GM18873 (cell line): ENCODE results near the gene CD86.
A peak's percentile ranks its signal among the peaks of the same experiment; 100 is the strongest.
"Not testable (repeated sequence)": the region's sequence is repeated elsewhere in the genome, so short reads cannot be mapped to it uniquely, and the experiment has no call there.

ENCODE experiments used
- ATAC-seq: cut with Tn5 transposase; IDR thresholded peaks from one replicate; pipeline ENCODE4 v1.9.1; 2021; ENCODE audit warnings: mild to moderate bottlenecking, moderate library complexity, moderate number of reproducible peaks; ENCODE audit not compliant: unreplicated experiment, low FRiP score

CD86 gene

DNA sequence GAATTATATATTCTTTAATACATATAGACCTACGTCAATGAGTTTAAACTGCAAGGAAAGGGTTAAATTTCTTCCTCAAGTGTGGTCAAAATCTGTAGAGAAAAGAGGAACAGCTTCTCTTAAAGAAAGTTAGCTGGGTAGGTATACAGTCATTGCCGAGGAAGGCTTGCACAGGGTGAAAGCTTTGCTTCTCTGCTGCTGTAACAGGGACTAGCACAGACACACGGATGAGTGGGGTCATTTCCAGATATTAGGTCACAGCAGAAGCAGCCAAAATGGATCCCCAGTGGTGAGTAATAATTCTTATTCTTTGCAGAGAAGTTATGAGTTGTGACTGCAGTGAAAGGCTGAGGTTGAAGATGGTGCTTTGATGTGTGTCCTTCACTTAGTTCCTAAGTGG lies at the start of gene CD86:
TSS of gene CD86 (plus strand) at position 148 of the 400 bp plus-strand sequence. CDS start at position 276, 128 bp downstream.
- ATAC-seq, result peak; percentile 90

DNA sequence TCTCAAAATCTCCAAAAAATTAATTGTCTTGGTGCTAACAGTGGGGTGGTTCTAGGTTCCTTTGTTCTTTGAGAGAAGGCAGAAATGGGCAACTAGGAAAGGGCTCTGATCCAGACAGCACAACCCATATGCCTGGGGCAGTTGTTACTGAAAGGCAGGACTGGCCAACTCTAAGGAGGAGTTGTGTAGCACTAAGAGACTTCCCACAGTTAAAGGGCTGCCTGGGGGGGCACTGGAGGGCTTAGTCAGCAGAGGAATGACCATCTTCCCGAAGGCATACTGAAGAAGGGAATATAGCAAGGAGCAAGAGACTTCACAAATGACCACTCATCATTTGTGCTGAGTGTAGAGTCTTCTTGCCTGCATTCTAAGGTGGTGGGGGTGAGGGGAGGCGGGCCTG lies 48.9 kb upstream of the CD86 start:
- ATAC-seq, result no peak

DNA sequence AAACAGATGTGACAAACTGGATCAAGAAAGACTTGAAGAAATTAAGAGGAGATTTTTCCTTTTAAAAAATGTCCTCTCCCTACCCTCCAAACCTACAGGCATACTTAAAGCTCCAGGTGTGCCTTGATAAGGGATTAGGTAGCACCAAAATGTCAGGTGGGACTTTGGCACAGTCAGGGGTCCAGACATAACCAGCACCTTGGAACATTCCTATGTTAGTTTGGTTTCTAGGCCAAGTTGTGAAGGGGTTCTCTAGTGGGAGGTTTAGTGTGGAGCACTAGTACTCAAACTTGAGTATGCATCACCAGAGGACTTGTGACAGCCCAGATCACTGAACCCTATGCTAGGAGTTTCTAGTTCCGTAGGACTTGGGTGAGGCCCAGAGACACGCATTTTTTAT lies 47.0 kb upstream of the CD86 start:
- ATAC-seq, result no peak

DNA sequence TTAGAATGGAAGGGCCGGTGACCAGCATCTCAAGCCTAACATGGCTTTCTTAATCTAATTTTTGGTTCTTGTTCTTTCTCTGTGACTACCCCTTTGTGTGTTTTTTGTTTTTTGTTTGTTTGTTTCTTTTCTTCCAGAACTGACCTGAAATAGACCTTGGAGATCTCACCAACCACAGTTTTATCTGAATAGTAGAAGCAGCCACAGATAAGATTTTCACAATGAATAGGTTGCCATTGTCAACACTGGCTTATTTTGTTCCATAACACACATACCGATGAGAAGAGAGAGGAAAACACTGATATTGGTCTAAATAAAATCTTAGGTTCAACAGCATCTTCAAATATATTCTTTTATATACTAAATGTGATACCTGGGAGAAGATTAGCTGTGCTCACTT lies 44.7 kb upstream of the CD86 start:
- no peak for ATAC-seq

DNA sequence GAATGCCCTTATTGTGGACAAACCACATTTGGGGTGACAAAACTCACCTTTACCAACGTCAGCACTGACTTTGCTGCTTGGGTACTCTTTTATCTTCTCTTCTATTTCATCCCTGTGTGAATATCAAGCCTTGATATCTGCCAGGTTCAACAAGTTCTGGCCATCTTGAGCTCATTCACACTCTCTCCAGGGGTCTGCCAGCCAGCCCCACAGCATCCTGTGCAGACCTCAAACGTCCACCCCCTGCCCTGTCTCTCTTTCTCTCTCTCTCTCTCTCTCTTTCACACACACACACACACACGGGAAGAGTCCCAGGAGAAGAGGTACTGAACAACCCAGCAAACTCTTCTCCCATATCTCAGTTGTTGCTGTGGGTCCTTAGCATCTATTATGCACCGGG lies 43.8 kb upstream of the CD86 start:
- ATAC-seq, result no peak

- ATAC-seq, result no peak
Measured at GRCh38 chr3:122012821-122013220, 42.3 kb upstream of the CD86 start.

- no peak for ATAC-seq
Measured at GRCh38 chr3:122013448-122013925, 41.7 kb upstream of the CD86 start.

- ATAC-seq, result peak; percentile 94
Measured at GRCh38 chr3:122014741-122015140, 40.4 kb upstream of the CD86 start.

DNA sequence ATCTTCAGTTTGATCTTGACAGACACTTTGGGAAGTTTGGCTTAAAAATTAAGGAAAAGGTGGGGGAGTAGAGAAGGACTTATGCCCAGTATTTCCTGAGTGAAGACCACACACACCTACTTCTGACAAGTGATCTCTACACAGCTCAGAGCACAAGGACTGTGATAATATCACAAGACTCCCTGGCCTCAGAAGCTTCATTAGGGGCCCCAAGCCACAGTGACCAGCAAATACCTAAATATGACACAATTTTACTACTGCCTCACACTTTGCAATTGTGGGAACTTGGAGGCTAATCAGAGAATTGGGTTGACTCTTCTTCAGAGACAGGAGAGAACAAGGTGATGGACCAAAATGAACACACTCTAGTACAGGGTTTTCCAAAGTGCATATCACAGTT lies 35.7 kb upstream of the CD86 start:
- no peak for ATAC-seq

DNA sequence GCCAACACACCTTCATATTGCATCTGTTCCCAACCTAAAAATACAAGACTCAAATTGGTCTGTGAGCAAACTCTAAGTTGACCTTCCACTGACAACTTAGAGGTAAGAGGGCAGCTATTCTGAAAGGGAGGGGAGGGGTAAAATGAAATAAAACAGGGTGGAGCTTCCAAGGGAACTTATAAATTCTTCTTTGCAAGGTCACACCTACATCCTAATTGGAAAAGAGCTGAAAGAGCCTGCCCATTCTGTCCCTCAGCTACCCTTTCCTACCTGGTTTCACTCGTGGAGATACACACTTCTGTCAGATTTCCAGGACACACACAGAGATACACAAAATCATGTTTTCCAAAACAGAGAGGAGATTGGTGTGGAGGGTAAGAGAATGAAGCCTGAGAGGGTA lies 34.1 kb upstream of the CD86 start:
- ATAC-seq, result no peak

DNA sequence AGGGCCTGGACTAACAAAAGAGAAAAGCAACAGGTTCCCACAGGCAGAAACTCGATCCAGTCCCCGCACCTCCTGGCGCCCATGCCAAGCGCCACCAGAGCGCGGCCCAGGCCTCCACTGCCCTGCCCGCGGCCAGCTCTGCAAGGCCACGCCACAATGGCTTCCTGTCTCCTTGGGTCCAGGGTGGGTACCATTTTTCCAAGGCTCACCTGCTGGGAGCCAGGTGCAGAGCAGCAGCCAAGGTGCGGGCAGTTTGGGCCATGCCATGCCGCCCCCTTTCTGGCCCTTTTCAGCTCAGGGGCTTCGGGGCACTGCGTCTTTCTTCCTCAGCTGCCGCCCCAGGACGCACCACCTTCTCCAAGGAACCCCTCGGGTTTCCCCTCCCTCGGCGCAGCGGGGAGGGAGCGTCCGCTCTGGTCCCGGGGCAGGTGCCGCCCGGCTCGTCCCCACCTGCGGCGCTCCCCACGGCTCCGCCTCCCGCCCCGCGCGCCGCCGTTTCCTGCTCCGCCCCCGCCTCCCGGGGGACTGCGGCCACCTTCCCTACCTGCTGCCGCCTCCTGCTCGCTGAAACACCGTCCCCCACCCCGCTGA lies 33.3 kb upstream of the CD86 start, which contains the start of gene ILDR1:
TSS of gene ILDR1 (minus strand) at position 437 of the 591 bp plus-strand sequence. CDS start at position 267, 170 bp downstream.
- no peak for ATAC-seq

DNA sequence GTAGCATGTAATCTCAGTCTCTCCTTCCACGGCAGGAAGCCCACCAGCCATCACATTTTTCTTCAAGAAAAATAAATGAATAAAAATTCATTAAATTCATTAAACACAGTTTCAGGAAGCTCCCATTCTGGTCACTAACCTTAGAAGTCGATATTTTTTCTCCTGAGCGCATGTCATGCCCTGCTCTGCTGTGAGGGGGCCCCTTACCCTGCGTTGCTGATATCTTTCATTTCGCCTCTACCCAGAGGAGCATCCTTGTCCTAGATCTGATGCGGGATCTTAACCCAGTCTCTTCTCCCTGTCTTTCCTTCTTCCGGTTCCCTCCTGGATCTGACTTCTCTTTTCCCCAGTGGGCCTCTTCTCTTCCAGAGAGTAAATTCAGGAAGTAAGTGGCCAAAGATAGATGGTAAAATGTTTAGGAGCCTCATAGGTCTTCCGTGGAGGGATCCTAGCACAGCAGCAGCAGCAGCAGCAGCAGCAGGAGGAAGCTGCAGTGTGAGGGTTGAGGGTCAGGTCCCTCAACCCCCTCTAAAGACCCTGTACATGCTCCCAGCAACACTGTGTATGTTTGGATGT lies 31.7 kb upstream of the CD86 start:
- ATAC-seq, result no peak

GRCh38 chr3:122024800-122025199 lies 30.4 kb upstream of the CD86 start:
- ATAC-seq, result no peak

- ATAC-seq, result peak; percentile 81
Measured at GRCh38 chr3:122025296-122025695, 29.9 kb upstream of the CD86 start.

- ATAC-seq, result peak; percentile 63
Measured at GRCh38 chr3:122030381-122031122, 24.6 kb upstream of the CD86 start.

- ATAC-seq, result peak; percentile 44
Measured at GRCh38 chr3:122031123-122031468, 24.1 kb upstream of the CD86 start.

- ATAC-seq, result no peak
Measured at GRCh38 chr3:122032531-122032930, 22.6 kb upstream of the CD86 start.

DNA sequence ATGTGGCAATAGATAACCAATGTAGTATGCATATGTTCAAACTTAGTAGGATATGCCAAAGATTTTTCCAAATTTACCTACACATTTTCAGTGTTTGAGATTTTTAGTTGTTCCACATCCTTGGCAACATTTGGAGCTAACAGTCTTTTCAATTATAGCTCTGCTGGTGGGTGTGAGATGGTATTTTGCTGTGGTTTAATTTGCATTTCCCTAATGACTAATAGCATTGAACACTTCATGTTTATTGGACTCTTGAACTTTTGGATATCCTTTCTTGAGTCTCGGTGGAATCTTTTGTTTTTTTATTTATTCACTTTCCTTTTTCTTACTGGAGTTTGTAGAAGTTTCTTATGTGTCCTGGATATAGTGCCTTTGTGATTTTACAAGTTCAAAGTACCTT lies 22.1 kb upstream of the CD86 start:
- ATAC-seq, result no peak

DNA sequence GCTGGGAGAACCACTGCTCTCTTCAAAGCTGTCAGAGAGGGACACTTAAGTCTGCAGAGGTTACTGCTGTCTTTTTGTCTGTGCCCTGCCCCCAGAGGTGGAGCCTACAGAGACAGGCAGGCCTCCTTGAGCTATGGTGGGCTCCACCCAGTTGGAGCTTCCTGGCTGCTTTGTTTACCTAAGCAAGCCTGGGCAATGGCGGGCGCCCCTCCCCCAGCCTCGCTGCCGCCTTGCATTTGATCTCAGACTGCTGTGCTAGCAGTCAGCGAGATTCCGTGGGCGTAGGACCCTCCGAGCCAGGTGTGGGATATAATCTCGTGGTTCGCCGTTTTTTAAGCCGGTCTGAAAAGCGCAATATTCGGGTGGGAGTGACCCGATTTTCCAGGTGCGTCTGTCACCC lies 7.9 kb upstream of the CD86 start:
- ATAC-seq, result not testable (repeated sequence)

DNA sequence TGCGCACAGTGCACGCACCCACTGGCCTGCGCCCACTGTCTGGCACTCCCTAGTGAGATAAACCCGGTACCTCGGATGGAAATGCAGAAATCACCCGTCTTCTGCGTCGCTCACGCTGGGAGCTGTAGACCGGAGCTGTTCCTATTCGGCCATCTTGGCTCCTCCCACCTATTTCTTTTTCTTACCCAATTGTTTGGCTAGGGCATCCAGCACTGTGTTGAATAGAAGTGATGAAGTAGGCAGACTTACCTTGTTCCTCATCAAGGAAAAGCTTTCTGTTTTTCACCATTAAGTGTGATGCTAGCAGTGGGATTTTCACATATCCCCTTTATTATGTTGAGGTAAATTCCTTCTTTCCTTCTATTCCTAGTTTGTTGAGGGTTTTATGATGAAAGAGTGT lies 7.4 kb upstream of the CD86 start:
- not testable (repeated sequence) for ATAC-seq

- peak; percentile 41 for ATAC-seq
Measured at GRCh38 chr3:122052968-122053367, 2.2 kb upstream of the CD86 start.

DNA sequence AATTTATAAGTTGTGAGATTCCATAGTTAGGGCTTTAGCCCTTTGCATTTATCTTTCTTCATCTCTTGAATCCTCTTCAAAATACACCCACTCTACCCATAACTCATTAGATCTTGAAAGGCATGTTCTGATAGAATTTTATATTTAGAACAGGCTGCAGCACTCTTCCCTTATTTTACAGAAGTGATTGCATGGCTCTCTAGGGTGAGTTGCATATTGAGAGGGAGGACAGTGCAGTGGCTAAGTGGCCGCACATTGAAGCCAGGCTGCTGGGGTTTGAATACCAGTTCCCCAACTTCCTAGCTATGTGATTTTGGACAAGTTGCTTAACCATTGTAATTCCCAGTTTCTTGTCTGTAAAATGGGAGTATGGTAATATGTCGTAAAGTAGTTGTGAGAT lies 2.5 kb downstream of the CD86 start:
- ATAC-seq, result no peak
